ENCODE data around the gene ANKRD52. TPM values are rescaled to one million over a fixed set of nuclear protein-coding genes. Genes with fewer than 3 reads are reported as not detected.

Gene ANKRD52
- total and polyA plus RNA-seq, 9 of the 15 experiments (the other 6 are each of a cell fraction or from before 2014, with no cell fraction given), result 0.52 to 46.8 (median 7.9) TPM

DNA sequence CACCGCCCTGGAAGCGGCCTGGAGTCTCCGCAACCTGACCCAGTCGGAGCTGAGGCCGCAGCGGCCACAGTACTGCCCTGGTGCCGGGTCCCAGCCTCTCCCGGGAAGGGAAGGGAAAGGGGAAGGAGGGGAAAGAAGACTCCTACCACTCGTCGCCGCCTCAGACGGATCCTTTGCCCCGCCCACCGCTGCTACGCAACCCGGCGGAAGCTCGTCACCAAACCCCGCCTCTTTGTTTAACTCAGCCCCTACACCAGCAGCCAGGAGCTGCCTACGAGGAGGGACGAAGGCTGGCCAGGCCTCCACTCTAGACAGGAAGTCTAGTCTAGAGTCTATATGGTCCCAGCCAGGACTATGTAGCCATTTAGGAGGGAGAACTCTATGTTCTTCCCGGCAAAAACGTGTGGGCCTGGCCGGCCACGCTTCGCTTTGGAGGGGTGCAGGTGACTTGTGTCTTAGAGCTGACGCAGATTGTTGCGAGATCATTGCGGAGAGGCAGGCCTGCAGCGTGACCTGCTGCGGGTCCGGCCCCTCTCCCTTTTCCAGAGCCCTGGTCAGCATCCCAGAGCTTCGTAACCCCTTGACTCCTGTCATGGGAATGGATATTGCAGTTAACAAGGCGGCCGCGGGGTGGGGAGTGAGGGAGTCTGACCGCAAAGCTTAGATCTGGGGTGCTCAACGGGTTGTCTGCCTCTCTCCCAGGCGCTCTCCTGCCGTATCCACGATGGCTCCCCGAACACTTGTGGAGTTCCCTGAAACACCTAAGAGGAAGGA lies 36.2 kb downstream of the ANKRD52 start, which contains the start of gene RNF41 (continued):
- no peak; the same call in 1 of the 2 replicates for TF ChIP-seq ZNF212 (CRISPR knock-in tag; IDR thresholded peaks at IDR 0.05)
- TF ChIP-seq, protein P1, sequence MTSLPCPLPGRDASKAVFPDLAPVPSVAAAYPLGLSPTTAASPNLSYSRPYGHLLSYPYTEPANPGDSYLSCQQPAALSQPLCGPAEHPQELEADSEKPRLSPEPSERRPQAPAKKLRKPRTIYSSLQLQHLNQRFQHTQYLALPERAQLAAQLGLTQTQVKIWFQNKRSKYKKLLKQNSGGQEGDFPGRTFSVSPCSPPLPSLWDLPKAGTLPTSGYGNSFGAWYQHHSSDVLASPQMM (CRISPR knock-in tag; IDR thresholded peaks at IDR 0.05), result no peak
- TF ChIP-seq NR3C1 (CRISPR knock-in tag; IDR thresholded peaks at IDR 0.05), result no peak
- no peak for TF ChIP-seq SMARCA4 (IDR thresholded peaks at IDR 0.05)
- 0 out of 2 replicates have a peak, but pooled peaks have one; percentile 57 for TF ChIP-seq ZNF232 (CRISPR knock-in tag; IDR thresholded peaks at IDR 0.05)
- TF ChIP-seq, protein P2, sequence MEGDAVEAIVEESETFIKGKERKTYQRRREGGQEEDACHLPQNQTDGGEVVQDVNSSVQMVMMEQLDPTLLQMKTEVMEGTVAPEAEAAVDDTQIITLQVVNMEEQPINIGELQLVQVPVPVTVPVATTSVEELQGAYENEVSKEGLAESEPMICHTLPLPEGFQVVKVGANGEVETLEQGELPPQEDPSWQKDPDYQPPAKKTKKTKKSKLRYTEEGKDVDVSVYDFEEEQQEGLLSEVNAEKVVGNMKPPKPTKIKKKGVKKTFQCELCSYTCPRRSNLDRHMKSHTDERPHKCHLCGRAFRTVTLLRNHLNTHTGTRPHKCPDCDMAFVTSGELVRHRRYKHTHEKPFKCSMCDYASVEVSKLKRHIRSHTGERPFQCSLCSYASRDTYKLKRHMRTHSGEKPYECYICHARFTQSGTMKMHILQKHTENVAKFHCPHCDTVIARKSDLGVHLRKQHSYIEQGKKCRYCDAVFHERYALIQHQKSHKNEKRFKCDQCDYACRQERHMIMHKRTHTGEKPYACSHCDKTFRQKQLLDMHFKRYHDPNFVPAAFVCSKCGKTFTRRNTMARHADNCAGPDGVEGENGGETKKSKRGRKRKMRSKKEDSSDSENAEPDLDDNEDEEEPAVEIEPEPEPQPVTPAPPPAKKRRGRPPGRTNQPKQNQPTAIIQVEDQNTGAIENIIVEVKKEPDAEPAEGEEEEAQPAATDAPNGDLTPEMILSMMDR (IDR thresholded peaks at IDR 0.05 in 2 of 3, conservative IDR thresholded peaks at IDR 0.05 in 1 of 3; ENCODE audit: insufficient read depth in 2 of 3, low read depth in 1 of 3, low read length in 3 of 3), result 0 out of 6 replicates have a peak, but pooled peaks of 2 of the 3 experiments have one; percentile 5 to 30
- TF ChIP-seq ZFP36 (IDR thresholded peaks at IDR 0.05; ENCODE audit: low read depth, low read length, partially characterized antibody), result no peak
- TF ChIP-seq ZC3H11A (IDR thresholded peaks at IDR 0.05; ENCODE audit: low read depth, low read length), result no peak
- TF ChIP-seq NCOR1 (IDR thresholded peaks at IDR 0.05), result no peak
- no peak for TF ChIP-seq TEAD2 (tag; IDR thresholded peaks at IDR 0.05)
- TF ChIP-seq, protein P3, sequence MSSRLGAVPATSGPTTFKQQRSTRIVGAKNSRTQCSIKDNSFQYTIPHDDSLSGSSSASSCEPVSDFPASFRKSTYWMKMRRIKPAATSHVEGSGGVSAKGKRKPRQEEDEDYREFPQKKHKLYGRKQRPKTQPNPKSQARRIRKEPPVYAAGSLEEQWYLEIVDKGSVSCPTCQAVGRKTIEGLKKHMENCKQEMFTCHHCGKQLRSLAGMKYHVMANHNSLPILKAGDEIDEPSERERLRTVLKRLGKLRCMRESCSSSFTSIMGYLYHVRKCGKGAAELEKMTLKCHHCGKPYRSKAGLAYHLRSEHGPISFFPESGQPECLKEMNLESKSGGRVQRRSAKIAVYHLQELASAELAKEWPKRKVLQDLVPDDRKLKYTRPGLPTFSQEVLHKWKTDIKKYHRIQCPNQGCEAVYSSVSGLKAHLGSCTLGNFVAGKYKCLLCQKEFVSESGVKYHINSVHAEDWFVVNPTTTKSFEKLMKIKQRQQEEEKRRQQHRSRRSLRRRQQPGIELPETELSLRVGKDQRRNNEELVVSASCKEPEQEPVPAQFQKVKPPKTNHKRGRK (tag; IDR thresholded peaks at IDR 0.05), result no peak
- TF ChIP-seq POLR2B (IDR thresholded peaks at IDR 0.05; ENCODE audit: low read depth, partially characterized antibody), result peak; percentile 93
- no peak for TF ChIP-seq TAF15 (IDR thresholded peaks at IDR 0.05; ENCODE audit: low read depth, low read length)
- TF ChIP-seq ZNF175 (CRISPR knock-in tag; IDR thresholded peaks at IDR 0.05; ENCODE audit: low read depth), result 0 out of 2 replicates have a peak, but pooled peaks have one; percentile 44
- TF ChIP-seq ZNF184 (CRISPR knock-in tag; IDR thresholded peaks at IDR 0.05), result no peak
- TF ChIP-seq ZNF133 (CRISPR knock-in tag; IDR thresholded peaks at IDR 0.05), result no peak
- TF ChIP-seq, protein P4, sequence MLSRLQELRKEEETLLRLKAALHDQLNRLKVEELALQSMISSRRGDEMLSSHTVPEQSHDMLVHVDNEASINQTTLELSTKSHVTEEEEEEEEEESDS (CRISPR knock-in tag; IDR thresholded peaks at IDR 0.05), result no peak
- no peak for TF ChIP-seq YBX1 (IDR thresholded peaks at IDR 0.05)
- TF ChIP-seq, protein P5, sequence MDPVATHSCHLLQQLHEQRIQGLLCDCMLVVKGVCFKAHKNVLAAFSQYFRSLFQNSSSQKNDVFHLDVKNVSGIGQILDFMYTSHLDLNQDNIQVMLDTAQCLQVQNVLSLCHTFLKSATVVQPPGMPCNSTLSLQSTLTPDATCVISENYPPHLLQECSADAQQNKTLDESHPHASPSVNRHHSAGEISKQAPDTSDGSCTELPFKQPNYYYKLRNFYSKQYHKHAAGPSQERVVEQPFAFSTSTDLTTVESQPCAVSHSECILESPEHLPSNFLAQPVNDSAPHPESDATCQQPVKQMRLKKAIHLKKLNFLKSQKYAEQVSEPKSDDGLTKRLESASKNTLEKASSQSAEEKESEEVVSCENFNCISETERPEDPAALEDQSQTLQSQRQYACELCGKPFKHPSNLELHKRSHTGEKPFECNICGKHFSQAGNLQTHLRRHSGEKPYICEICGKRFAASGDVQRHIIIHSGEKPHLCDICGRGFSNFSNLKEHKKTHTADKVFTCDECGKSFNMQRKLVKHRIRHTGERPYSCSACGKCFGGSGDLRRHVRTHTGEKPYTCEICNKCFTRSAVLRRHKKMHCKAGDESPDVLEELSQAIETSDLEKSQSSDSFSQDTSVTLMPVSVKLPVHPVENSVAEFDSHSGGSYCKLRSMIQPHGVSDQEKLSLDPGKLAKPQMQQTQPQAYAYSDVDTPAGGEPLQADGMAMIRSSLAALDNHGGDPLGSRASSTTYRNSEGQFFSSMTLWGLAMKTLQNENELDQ (CRISPR knock-in tag; IDR thresholded peaks at IDR 0.05; ENCODE audit: borderline replicate concordance), result no peak
- TF ChIP-seq SMARCA5 (IDR thresholded peaks at IDR 0.05), result no peak
- TF ChIP-seq IRF2 (CRISPR knock-in tag; IDR thresholded peaks at IDR 0.05), result no peak
- TF ChIP-seq, protein P6, sequence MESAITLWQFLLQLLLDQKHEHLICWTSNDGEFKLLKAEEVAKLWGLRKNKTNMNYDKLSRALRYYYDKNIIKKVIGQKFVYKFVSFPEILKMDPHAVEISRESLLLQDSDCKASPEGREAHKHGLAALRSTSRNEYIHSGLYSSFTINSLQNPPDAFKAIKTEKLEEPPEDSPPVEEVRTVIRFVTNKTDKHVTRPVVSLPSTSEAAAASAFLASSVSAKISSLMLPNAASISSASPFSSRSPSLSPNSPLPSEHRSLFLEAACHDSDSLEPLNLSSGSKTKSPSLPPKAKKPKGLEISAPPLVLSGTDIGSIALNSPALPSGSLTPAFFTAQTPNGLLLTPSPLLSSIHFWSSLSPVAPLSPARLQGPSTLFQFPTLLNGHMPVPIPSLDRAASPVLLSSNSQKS (CRISPR knock-in tag; IDR thresholded peaks at IDR 0.05), result no peak

All from K562 (cell line).